ENCODE measurements around the gene ZNF500.
A peak's percentile ranks its signal among the peaks of the same experiment; 100 is the strongest.

Gene ZNF500

GRCh38 chr16:4768549-4769305, 1.8 kb upstream of the ZNF500 start:
- DNase-seq, result peak; percentile 88 to 91

- DNase-seq, result no peak
Measured at GRCh38 chr16:4767872-4768548, 1.0 kb upstream of the ZNF500 start.

- no peak for DNase-seq
Measured at GRCh38 chr16:4765511-4766474, 1.2 kb downstream of the ZNF500 start.

GRCh38 chr16:4763791-4764190, 3.2 kb downstream of the ZNF500 start:
- no peak for DNase-seq

- DNase-seq, result no peak
Measured at GRCh38 chr16:4762205-4762604, 4.8 kb downstream of the ZNF500 start.

- DNase-seq, result no peak
Measured at GRCh38 chr16:4760221-4760910, 6.6 kb downstream of the ZNF500 start.

GRCh38 chr16:4755687-4756086, 11.3 kb downstream of the ZNF500 start:
- no peak for DNase-seq

- no peak for DNase-seq
Measured at GRCh38 chr16:4754865-4755264, 12.1 kb downstream of the ZNF500 start.

GRCh38 chr16:4753227-4753626, 13.7 kb downstream of the ZNF500 start:
- DNase-seq, result no peak

GRCh38 chr16:4752351-4753100, 14.4 kb downstream of the ZNF500 start:
- DNase-seq, result no peak

- no peak for DNase-seq
Measured at GRCh38 chr16:4750896-4751295, 16.1 kb downstream of the ZNF500 start.

GRCh38 chr16:4749700-4750257, 17.2 kb downstream of the ZNF500 start:
- no peak for DNase-seq

GRCh38 chr16:4748682-4749411, 18.1 kb downstream of the ZNF500 start:
- DNase-seq, result no peak

GRCh38 chr16:4747906-4748681, 18.9 kb downstream of the ZNF500 start:
- DNase-seq, result no peak

GRCh38 chr16:4746991-4747574, 19.9 kb downstream of the ZNF500 start:
- no peak for DNase-seq

- no peak for DNase-seq
Measured at GRCh38 chr16:4746215-4746614, 20.7 kb downstream of the ZNF500 start.

GRCh38 chr16:4745274-4745569, 21.7 kb downstream of the ZNF500 start:
- DNase-seq, result no peak

GRCh38 chr16:4744555-4745273, 22.2 kb downstream of the ZNF500 start:
- DNase-seq, result no peak

- no peak for DNase-seq
Measured at GRCh38 chr16:4743226-4743878, 23.6 kb downstream of the ZNF500 start.
